GM21423 (cell line): Measurements from ENCODE around the gene WNT16.
"Not testable (repeated sequence)": the region's sequence is repeated elsewhere in the genome, so short reads cannot be mapped to it uniquely, and the experiment has no call there.

Experiments used
- ATAC-seq: cut with Tn5 transposase; IDR thresholded peaks from one replicate; pipeline ENCODE4 v1.9.1; 2021; ENCODE audit warnings: mild to moderate bottlenecking, moderate library complexity; ENCODE audit not compliant: unreplicated experiment

WNT16 gene

DNA sequence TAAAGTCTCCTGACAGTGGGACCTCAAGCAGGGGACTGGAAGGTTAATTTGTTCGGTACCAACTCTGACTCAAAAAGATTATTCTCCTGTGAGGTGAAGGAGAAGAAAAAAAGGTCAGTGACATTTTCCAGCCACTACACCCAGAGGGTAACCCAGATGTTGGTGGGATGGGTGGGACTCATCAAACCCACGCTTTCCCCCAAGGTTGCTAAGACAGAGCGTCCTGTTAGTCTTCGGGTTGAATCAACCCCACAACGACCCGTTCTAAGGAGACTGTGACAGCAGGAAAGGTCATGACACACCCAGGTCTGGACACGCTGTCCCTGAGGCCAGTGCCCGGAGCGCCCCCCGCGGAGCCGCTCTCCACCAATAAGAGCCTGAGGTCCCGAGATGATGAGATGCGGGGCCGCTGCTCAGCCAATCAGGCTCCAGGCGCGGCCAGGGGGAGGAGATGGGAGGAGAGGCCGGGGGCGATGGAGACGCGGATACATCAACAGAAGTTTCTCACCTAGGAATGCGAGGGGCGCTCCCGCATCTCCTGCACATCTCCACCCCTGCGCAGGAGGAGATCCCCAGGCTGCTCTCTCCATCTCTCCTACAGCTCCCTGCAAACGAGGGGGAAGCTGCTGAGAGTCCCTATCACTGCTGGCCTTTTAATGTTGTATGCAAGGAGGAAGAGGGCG lies at the start of gene WNT16:
WNT16 (plus strand) TSS at position 493 of the 683 bp plus-strand sequence. CDS start 293 bp downstream, outside the sequence.
- no peak for ATAC-seq

GRCh38 chr7:121279060-121279620 lies 49.7 kb upstream of the WNT16 start:
- ATAC-seq = no peak

- ATAC-seq = no peak
Observed at GRCh38 chr7:121279822-121280221, 49.0 kb upstream of the WNT16 start.

GRCh38 chr7:121280656-121281055 lies 48.1 kb upstream of the WNT16 start:
- no peak for ATAC-seq

GRCh38 chr7:121282129-121282528 lies 46.7 kb upstream of the WNT16 start:
- ATAC-seq = no peak

GRCh38 chr7:121285066-121285667 lies 43.6 kb upstream of the WNT16 start:
- no peak for ATAC-seq

DNA sequence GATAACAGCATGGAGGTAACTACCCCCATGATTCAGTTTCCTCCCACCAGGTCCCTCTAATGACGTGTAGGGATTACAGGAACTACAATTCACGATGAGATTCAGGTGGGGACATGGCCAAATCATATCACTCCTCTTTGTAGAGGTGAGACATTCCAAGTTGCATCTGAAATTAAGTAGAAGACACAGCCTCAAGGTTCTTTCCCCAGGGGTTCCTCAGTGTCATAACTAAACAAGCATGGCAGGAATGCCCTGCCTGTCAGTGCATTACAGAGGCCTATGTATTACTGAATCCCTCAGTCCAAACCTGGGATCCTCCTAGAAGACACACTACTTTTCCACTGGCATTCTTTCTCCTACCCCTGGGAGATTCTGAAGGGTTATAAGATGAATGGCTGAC lies 42.6 kb upstream of the WNT16 start:
- no peak for ATAC-seq

- ATAC-seq = no peak
Observed at GRCh38 chr7:121286742-121287734, 41.8 kb upstream of the WNT16 start.

DNA sequence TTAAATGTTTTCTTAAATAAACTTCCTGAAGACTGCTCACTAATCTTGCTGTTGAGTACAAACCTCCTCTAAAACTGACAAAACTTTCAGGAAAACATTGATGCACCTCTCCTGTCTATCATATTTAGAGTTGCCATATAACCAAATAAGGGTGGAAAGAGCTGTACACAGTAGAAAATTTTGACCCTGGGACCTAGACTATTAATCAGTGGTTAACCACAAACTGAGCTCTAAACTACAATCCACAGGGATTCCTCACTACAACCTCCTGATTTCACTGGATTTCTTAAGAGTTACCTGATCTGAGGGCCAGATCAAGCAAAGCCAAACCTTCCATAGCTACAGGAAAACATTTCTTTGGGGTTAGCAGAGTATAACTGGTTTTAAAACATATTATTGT lies 39.9 kb upstream of the WNT16 start:
- ATAC-seq = no peak

DNA sequence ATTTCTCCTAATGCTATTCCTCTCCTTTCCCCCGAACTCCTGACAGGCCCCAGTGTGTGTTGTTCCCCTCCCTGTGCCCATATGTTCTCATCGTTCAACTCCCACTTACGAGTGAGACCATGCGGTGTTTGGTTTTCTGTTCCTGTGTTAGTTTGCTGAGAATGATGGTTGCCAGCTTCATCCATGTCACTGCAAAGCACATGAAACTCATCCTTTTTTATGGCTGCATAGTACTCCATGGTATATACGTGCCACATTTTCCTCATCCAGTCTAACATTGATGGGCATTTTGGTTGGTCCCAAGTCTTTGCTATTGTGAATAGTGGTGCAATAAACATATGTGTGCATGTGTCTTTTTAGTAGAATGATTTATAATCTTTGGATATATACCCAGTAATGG lies 38.9 kb upstream of the WNT16 start:
- ATAC-seq = not testable (repeated sequence)

- ATAC-seq = no peak
Observed at GRCh38 chr7:121294448-121294992, 34.3 kb upstream of the WNT16 start.

- ATAC-seq = no peak
Observed at GRCh38 chr7:121297843-121298242, 31.0 kb upstream of the WNT16 start.

DNA sequence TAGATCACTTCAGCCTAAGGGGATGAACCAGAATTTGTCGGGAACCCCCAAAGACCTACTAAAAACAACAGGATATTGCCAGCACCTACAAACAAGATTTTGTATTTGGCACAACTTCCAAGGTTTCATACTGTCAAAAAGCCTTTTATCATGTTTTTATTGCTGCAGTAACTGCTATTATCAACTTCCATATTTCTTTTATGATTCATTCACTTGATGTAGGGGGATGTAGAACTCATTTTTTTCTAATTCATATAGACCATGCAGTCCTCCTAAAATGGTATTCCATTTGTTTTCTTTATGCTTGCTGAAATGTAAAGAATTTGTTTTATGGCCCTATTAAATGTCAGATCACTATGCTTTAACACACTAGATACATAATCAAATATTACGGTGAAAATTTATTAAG lies 30.0 kb upstream of the WNT16 start:
- ATAC-seq = no peak

GRCh38 chr7:121300685-121301420 lies 27.9 kb upstream of the WNT16 start:
- no peak for ATAC-seq

- ATAC-seq = no peak
Observed at GRCh38 chr7:121301446-121302213, 27.2 kb upstream of the WNT16 start.

DNA sequence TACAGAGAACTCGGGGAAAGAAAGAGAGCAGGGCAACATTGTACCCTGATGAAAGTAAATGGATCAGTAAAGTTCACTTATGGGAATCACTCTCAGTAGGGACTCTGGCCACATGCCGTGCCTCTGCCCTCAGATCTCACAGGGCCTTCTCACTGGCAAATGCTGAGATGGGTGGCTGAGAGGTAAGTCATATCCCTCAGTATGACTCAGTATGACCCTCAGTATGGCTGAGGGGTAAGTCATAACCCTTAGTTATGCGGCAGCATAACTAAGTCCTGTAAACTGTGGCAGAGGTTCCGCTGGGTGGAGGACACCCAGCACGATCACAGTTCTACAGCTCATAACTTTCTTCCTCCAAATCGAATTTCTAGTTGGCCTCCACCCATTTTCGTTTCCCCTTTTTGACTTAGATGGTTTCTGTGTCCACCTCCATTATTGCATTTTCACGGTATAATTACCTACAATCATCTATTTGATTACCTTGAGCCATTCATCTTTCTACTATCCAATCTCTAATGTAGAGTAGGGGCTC lies 26.5 kb upstream of the WNT16 start:
- peak; percentile 90 for ATAC-seq

DNA sequence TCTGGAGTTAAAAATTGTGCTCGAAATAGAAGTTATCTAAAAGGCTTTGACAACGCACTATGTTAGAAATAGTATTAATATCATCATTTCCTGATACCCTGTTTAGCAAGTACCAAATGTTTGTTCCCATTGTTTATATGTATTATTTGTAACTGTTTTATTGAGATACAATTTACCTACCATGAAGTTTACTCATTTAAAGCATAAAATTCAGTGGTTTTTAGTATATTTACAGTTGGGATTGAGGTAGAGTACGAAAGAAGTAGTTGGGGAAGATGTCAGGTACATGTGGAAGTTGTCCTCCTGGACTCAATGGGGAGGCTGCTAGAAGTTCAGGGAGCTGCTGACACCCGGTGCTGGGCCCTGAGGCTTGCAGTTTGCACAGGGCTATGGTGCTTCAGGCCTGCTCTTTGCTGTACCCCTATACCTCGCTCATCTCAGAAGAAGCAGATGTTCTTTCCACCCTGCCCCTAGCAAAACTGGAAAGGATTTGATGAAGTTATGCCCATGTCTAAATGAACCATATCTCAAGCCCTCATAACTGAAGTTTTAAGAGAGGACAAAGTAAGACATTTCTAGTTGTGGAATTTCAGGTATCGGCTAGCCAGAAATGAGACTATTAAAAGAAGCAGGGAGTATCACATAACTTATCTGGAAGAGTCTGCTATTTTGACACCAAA lies 25.2 kb upstream of the WNT16 start:
- no peak for ATAC-seq

- ATAC-seq = no peak
Observed at GRCh38 chr7:121304102-121304658, 24.6 kb upstream of the WNT16 start.
